ENCODE results near the gene MCHR1.

- no peak for TF ChIP-seq MAX (IDR thresholded peaks at IDR 0.05; ENCODE audit: low read depth, low read length)
- TF ChIP-seq CTCF (IDR thresholded peaks at IDR 0.05; ENCODE audit: low read depth, low read length) = no peak
- no peak for TF ChIP-seq POLR2A (IDR thresholded peaks at IDR 0.05; ENCODE audit: extremely low read depth, insufficient read length)
- no peak for TF ChIP-seq MYC (IDR thresholded peaks at IDR 0.05; ENCODE audit: low read depth, low read length)
Measured at GRCh38 chr22:40685406-40685805, 6.1 kb downstream of the MCHR1 start.

All from NB4 (cell line).